Measurements from ENCODE around the gene NDRG4. TPM values are rescaled to one million over a fixed set of nuclear protein-coding genes. Genes with fewer than 3 reads are reported as not detected.
A peak's percentile ranks its signal among the peaks of the same experiment; 100 is the strongest.

Gene NDRG4
- polyA plus RNA-seq, 6 donors from 2014 or later, result 0.17 to 0.79 (median 0.27) TPM; not detected in 3

DNA sequence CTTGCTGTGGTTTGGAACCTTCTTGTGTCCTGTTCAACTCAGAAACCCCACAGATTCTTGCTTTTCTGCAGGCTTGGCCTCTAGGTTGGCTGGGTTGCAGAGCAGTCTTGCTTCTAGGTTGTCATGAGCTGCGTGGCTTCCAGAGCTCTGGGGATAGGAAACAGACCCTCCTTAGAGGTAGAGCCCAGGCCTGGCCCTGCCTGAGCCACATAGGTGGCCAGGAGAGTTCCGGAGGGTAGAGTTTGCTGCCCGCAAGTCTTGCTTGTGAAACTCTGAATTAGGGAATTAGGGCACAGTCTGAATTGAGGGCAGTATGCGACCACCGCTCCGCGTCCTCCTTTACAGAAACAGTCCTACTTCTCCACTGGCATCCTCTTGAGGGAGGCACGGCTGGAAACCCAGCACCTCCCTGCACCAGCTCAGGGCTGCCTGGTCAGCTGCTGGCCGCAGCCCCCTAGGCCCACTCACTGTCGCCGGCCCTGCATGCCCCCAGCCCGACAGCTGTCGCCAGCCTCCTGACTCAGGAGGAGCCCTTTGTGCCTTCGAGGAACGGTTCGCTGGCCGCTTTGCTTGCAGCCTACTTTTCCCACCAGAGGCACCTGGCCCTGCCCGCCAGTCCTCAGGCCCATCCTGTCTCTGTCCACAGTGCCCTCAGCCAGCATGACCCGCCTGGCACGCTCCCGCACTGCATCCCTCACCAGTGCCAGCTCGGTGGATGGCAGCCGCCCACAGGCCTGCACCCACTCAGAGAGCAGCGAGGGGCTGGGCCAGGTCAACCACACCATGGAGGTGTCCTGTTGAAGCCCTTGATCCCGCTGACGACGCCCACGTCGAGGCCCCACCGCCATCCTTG is 11.1 kb downstream of the NDRG4 start:
- Mint-ChIP-seq H3K27me3 (peaks cover 0 to 5% (median 0%) of the 10 kb centered on the region in 3 donors), H3K4me3 (peak overlapping the region in 1 of 8 donors; percentile 6), H3K36me3 (no peaks in the 10 kb centered on the region), H3K9me3 (no peaks in the 10 kb centered on the region), H3K4me1 (peaks cover 9 to 23% (median 9%) of the 10 kb centered on the region in 3 donors), H3K27ac (peak overlapping the region in 2 of 6 donors; percentile 38 to 73)
- ATAC-seq (ENCODE audit: low read depth in 2 of 2), result no peak
- DNase-seq, result no peak

DNA sequence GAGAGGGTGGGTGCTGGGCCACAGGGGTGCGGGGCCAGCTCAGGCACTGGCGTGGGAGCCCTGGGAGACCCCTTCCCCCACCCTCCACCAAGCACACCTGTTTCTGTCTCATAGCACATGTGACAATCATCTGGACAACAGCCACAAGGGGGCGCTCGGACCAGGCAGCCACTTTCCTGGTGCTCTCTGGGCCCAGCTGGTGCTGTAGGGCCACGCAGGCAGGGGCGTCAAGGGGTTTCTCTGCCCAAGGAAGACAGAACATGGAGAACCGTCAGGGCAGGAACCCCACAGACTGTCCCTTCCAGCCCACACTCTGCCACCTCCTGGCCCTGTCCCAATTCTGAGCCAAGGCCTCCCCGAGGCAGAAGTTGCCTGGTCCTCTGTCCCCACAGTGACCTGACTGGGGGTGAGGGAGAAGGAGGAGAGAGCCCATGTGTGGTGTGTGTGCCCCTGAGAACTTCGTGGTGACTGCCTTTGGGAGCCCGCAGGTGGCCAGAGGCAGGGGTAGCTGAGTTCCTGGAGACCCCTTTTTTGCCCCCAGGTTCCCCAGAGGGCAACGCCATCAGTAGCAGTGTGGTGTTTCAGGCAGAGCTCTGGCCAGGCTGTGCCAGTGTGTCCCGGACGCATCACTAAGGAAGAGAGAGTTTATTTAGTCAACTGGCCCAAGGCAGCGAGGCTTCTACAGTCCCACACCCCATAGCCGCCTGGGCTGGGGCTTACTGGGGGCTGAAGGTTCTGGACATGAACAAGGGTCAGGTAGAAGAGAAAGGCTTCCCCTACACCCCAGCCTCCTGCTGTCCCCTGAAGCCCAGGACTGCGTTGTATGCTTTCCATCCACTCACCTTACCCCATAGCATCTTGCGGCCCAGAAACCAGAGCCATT is 12.2 kb downstream of the NDRG4 start:
- Mint-ChIP-seq H3K27ac (peak overlapping the region in 3 of 6 donors; percentile 21 to 54 (median 44)), H3K27me3 (peaks cover 0 to 3% (median 0%) of the 10 kb centered on the region in 3 donors), H3K4me1 (peaks cover 13 to 25% (median 20%) of the 10 kb centered on the region in 3 donors), H3K36me3 (no peaks in the 10 kb centered on the region), H3K9me3 (no peaks in the 10 kb centered on the region), H3K4me3 (peak overlapping the region in 3 of 8 donors; percentile 53 to 95 (median 81))
- ATAC-seq (ENCODE audit: low read depth in 2 of 2), result peak; percentile 29 to 50
- DNase-seq, result peak; percentile 69

DNA sequence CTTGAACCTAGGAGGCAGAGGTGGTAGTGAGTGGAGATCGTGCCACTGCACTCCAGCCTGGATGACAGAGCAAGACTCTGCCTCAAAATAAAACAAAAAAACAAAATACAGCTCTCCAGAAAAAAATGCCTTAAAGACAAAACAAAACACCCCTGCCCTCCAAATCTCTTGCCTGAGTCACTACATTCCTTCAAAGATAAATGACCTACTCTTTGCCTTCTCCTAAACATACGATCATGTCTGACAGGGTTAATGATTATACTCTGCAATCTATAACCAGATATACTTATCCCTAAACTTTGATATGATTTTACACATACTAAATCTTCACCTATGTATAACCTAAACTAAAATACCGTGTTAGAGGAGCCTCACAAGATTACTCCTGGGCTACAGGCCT is 13.9 kb downstream of the NDRG4 start:
- H3K4me1 Mint-ChIP-seq, result peaks cover 13 to 27% (median 23%) of the 10 kb centered on the region in 3 donors
- H3K4me3 Mint-ChIP-seq, result peak overlapping the region in 1 of 8 donors; percentile 95
- peak overlapping the region in 3 of 6 donors; percentile 1 to 28 (median 7) for H3K27ac Mint-ChIP-seq
- no peaks in the 10 kb centered on the region for H3K9me3 Mint-ChIP-seq
- peaks cover 0 to 7% of the 10 kb centered on the region in 2 donors for H3K36me3 Mint-ChIP-seq
- no peak for DNase-seq
- no peaks in the 10 kb centered on the region for H3K27me3 Mint-ChIP-seq
- ATAC-seq (ENCODE audit: low read depth in 2 of 2), result no peak

DNA sequence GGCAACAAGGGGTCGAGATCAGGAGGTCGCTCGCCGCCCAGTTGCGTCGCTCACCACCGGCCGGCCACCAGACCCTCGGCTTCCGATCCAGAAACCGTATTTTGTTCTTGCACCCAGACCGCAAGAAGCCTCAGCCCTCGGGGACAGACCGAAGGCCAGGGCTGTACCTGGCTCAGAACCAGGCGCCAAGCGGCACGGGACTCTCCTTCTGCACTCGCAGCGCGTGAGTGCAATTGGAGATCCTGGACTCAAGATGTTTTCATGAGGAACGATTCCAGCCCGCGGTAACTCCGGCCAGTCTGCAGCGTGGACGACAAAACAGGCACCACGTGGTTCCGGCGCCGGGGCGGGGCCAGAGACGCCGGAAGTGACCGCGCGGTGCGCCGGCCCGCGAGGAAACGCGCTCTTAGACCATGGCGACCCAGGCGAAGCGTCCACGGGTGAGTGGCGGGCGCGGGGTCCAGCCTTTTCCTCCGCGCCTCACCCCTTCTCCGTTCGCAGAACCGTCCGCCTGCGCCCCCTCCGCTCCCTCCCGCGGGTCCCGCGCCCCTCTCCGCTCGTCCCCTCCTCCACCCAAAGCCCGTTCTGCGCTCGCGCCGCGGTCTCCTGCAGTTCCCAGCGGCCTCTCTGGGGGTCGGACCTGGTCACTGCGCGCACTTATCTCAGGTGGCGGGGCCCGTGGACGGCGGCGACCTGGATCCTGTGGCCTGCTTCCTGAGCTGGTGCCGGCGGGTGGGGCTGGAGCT is 15.4 kb downstream of the NDRG4 start, which contains the start of gene SETD6:
Gene SETD6, plus strand, starts transcription at position 393 of the 746 bp plus-strand sequence. Its CDS starts 21 bp downstream, at position 414.
- H3K9me3 Mint-ChIP-seq, result no peaks in the 10 kb centered on the region
- peak within 1 kb of the TSS; percentile 84 to 97 (median 94) for H3K4me3 Mint-ChIP-seq
- peak; percentile 66 to 74 for ATAC-seq (ENCODE audit: low read depth in 2 of 2)
- peak within 1 kb of the TSS; percentile 79 to 96 (median 88) for H3K27ac Mint-ChIP-seq
- H3K4me1 Mint-ChIP-seq, result peaks cover 13 to 27% (median 23%) of the 10 kb centered on the region in 3 donors
- peaks cover 0 to 11% of the 10 kb centered on the region in 2 donors for H3K36me3 Mint-ChIP-seq
- DNase-seq, result peak; percentile 68
- no peaks in the 10 kb centered on the region for H3K27me3 Mint-ChIP-seq

DNA sequence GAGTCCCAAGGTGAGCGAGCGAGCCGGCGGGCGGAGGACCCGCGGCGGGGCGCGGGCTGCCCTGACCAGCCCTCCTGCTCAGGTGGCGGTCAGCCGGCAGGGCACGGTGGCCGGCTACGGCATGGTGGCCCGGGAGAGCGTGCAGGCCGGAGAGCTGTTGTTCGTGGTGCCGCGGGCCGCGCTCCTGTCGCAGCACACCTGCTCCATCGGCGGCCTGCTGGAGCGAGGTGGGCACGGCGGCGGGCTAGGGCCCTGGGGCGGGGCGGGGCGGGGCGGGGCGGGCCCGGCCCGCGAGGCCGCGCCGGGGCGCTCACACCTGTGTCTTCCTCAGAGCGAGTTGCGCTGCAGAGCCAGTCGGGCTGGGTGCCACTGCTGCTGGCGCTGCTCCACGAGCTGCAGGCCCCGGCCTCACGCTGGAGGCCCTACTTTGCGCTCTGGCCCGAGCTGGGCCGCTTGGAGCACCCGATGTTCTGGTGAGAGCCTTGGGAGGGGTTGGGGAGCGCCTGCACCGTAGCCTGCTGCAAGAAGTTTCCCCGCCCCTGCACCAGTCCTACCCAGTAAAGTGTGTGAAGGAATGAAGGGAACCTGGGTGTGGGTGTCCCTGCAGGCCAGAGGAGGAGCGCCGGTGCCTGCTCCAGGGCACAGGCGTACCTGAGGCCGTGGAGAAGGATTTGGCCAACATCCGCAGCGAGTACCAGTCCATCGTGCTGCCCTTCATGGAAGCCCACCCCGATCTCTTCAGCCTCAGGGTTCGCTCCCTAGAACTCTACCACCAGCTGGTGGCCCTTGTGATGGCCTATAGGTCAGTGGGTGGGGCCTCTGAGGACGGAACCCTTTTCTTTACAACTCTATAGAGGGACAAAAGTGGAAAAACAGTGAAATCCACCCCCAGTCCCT is 16.2 kb downstream of the NDRG4 start:
- Mint-ChIP-seq H3K27me3 (no peaks in the 10 kb centered on the region), H3K4me1 (peaks cover 13 to 27% (median 23%) of the 10 kb centered on the region in 3 donors), H3K4me3 (peak overlapping the region; percentile 84 to 97 (median 94)), H3K9me3 (no peaks in the 10 kb centered on the region), H3K36me3 (peaks cover 0 to 11% of the 10 kb centered on the region in 2 donors), H3K27ac (peak overlapping the region in 1 of 6 donors; percentile 85)
- DNase-seq, result peak; percentile 47
- ATAC-seq (ENCODE audit: low read depth in 2 of 2), result peak; percentile 74

DNA sequence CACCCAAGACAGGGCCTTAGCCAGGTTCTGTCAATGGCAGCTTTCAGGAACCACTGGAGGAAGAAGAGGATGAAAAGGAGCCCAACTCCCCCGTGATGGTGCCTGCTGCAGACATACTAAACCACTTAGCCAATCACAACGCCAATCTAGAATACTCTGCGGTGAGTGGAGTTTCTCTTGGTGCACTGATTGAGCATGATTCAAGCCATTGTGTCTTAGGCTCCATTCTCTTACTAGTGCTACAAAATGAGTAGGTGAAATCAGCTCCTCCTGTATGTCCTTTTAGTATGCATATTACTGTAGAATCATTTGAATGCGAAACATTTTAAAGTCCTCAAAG is 16.8 kb downstream of the NDRG4 start:
- Mint-ChIP-seq H3K27ac (peak overlapping the region in 2 of 6 donors; percentile 67 to 92), H3K4me3 (peak overlapping the region; percentile 68 to 95 (median 78)), H3K36me3 (peaks cover 0 to 11% of the 10 kb centered on the region in 2 donors), H3K9me3 (no peaks in the 10 kb centered on the region), H3K4me1 (peaks cover 13 to 24% (median 23%) of the 10 kb centered on the region in 3 donors), H3K27me3 (no peaks in the 10 kb centered on the region)
- ATAC-seq (ENCODE audit: low read depth in 2 of 2) (no peak), DNase-seq (no peak)

DNA sequence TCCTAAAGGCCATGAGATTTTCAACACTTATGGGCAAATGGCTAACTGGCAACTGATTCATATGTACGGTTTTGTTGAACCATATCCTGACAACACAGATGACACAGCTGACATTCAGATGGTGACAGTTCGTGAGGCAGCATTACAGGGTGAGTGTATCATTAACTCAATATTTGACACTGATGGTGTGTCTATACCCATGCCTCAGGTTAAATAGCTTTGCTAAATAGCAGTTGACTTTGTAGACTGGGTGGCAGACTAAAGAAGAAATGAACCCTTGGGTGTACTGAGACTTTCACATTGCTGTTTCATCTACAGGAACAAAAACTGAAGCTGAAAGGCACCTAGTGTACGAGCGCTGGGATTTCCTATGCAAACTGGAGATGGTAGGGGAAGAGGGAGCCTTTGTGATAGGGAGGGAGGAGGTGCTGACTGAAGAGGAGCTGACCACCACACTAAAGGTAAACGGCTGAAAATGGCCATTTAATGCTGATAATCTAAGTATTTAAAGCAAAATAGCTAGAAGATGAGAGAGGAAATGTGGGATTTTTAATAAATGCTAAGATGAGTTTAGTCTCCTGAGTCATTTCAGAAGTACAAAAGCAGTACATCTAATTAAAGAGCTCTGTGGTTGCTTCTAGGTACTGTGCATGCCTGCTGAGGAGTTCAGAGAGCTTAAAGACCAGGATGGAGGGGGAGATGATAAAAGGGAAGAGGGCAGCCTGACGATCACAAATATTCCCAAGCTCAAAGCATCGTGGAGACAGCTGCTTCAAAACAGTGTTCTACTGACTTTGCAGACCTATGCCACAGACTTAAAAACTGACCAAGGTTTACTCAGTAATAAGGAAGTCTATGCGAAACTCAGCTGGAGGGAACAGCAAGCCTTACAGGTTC is 18.4 kb downstream of the NDRG4 start:
- no peaks in the 10 kb centered on the region for H3K9me3 Mint-ChIP-seq
- DNase-seq (no peak), ATAC-seq (ENCODE audit: low read depth in 2 of 2) (no peak)
- peaks cover 0 to 11% of the 10 kb centered on the region in 2 donors for H3K36me3 Mint-ChIP-seq
- peak overlapping the region in 1 of 8 donors; percentile 95 for H3K4me3 Mint-ChIP-seq
- peak overlapping the region in 1 of 6 donors; percentile 56 for H3K27ac Mint-ChIP-seq
- H3K4me1 Mint-ChIP-seq, result peaks cover 10 to 21% (median 19%) of the 10 kb centered on the region in 3 donors
- H3K27me3 Mint-ChIP-seq, result no peaks in the 10 kb centered on the region

DNA sequence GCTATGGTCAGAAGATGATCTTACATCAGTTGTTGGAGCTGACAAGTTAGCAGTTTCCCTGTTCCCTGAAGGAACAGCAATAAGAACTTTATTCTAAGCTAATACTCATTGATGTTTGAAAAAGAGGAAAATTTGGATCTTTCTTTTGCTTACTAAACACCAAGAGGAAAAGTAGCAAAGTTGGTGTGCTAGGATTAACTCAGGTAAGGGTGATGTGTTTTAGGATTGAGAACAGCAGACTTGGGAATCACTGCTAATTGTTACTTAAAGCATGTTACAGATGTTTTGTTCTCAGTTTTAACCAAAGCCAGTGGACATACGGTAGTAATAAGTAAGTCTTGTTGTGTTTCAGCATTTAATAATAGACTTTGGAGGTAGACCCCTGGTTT is 19.0 kb downstream of the NDRG4 start:
- no peak for ATAC-seq (ENCODE audit: low read depth in 2 of 2)
- Mint-ChIP-seq H3K4me1 (peaks cover 10 to 21% (median 19%) of the 10 kb centered on the region in 3 donors), H3K36me3 (peaks cover 0 to 11% of the 10 kb centered on the region in 2 donors), H3K27me3 (no peaks in the 10 kb centered on the region), H3K27ac (no peak overlapping the region), H3K9me3 (no peaks in the 10 kb centered on the region), H3K4me3 (peak overlapping the region in 1 of 8 donors; percentile 95)
- DNase-seq, result no peak

DNA sequence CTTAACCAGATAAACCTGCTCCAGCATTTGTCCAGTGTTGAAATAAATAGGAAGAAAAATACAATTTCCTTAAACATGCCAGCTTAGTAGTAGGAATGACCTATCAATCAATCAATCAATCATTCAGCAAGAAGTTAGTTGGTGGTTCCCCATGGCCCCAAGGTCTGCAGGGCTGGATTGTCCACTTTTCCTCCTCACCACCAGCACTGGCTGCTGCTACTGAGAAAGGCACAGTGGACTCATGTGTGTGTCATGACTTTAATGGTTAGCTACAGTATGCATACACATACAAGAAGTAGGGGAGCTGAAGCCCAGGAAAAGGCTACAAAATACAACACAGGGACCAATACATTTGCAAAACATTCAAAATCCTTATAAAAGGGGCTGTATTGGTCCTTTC is 19.8 kb downstream of the NDRG4 start:
- no peaks in the 10 kb centered on the region for H3K27me3 Mint-ChIP-seq
- H3K27ac Mint-ChIP-seq, result no peak overlapping the region

DNA sequence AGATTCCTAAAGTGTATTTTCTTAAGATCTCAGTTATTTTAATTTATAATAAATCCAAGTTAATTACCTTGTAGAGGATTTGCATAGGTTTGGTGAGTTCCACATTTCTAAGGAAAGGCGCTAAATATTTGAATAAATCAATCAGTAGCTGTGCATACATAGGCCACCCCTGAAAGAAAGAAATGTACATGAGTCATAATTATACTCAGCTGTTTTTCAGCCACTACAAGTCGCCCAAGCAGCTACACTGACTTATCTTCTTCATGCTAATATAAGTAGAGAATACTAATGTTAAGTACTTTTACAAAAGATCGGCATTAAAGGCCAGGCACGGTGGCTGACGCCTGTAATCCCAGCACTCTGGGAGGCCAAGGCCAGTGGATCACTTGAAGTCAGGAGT is 30.2 kb downstream of the NDRG4 start:
- ATAC-seq (ENCODE audit: low read depth in 2 of 2) (no peak), DNase-seq (no peak)
- Mint-ChIP-seq H3K27me3 (no peaks in the 10 kb centered on the region), H3K36me3 (peaks cover 33 to 34% of the 10 kb centered on the region in 2 donors), H3K4me1 (peaks cover 0 to 2% (median 0%) of the 10 kb centered on the region in 3 donors), H3K27ac (no peak overlapping the region), H3K9me3 (no peaks in the 10 kb centered on the region), H3K4me3 (no peak overlapping the region)

More for the DNA sequence above, 19.8 kb downstream of the NDRG4 start:
- DNase-seq (no peak), ATAC-seq (ENCODE audit: low read depth in 2 of 2) (no peak)
- Mint-ChIP-seq H3K4me1 (peaks cover 9 to 20% (median 18%) of the 10 kb centered on the region in 3 donors), H3K4me3 (no peak overlapping the region), H3K36me3 (peaks cover 0 to 11% of the 10 kb centered on the region in 2 donors), H3K9me3 (no peaks in the 10 kb centered on the region)

DNA sequence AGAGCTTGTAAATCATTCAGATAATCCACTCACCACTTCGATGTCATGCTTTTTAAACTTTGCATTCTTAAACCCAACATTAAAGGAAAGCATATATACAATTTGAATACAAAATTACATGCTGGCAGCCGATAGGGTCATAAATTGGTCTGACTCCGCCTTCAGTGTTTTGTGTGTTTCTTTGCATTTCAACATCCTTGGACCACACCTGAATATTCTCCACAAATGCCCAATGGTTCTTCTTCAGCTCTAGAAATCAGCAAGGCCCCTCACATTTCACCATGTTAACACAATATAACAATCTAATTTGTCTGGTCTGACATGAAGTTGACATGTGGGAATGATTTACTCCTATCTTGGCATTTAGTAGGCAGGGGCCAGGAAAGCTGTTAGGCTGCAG is 32.5 kb downstream of the NDRG4 start:
- DNase-seq, result no peak
- Mint-ChIP-seq H3K36me3 (peaks cover 35% of the 10 kb centered on the region in 2 donors), H3K4me3 (no peak overlapping the region), H3K9me3 (no peaks in the 10 kb centered on the region), H3K4me1 (peaks cover 0 to 4% (median 0%) of the 10 kb centered on the region in 3 donors), H3K27ac (no peak overlapping the region), H3K27me3 (no peaks in the 10 kb centered on the region)
- no peak for ATAC-seq (ENCODE audit: low read depth in 2 of 2)

All from naive B cell (primary cell).